K562 treated with DMSO at 1 percent for 48 hours (cell line): ENCODE data around the gene MAK. TPM values are rescaled to one million over a fixed set of nuclear protein-coding genes. Genes with fewer than 3 reads are reported as not detected.

ENCODE experiments used
- total RNA-seq: library from RNA; unstranded; fragments of 300-600 nt; gene quantifications from 2 replicates; pipeline ENCODE4 v1.2.3, GENCODE V29; 2022; ENCODE audit warnings: low replicate concordance; ENCODE audit errors: extremely low read depth

The MAK gene
- not detected in 2 replicates for total RNA-seq

GRCh38 chr6:10837995-10838793 is at the start of gene MAK:
Gene MAK, minus strand, starts transcription at chr6:10838539. Its CDS starts 7,891 bp downstream, at chr6:10830648.

GRCh38 chr6:10886691-10887502 is 48.6 kb upstream of the MAK start, which contains the start of gene SYCP2L:
Gene SYCP2L, plus strand, starts transcription at chr6:10887052. Its CDS starts 75 bp downstream, at chr6:10887127.

GRCh38 chr6:10747251-10747972 is 90.9 kb downstream of the MAK start, which contains the start of gene TMEM14B:
Gene TMEM14B, plus strand, starts transcription at chr6:10747805. Its CDS starts 1,441 bp downstream, at chr6:10749246.

GRCh38 chr6:10722820-10723566 is 115.3 kb downstream of the MAK start, which contains the start of gene TMEM14C:
Gene TMEM14C, plus strand, starts transcription at chr6:10723070. Its CDS starts 1,544 bp downstream, at chr6:10724614.

Other genes with a start within 250 kb of the MAK start
- not detected in 2 replicates for gene C6orf52, start 143.9 kb downstream of the MAK start, total RNA-seq
- gene PAK1IP1, start 143.6 kb downstream of the MAK start, total RNA-seq: not detected in 2 replicates
- not detected in 2 replicates for gene TMEM14C, start 115.5 kb downstream of the MAK start, total RNA-seq
- gene TMEM14B, start 90.7 kb downstream of the MAK start, total RNA-seq: not detected in 2 replicates
- gene GCM2, start 43.5 kb upstream of the MAK start, total RNA-seq: not detected in 2 replicates
- gene SYCP2L, start 48.5 kb upstream of the MAK start, total RNA-seq: not detected in 2 replicates
- not detected in 2 replicates for gene ELOVL2, start 205.8 kb upstream of the MAK start, total RNA-seq